ENCODE measurements around the gene LAMC2.

LAMC2 gene

DNA sequence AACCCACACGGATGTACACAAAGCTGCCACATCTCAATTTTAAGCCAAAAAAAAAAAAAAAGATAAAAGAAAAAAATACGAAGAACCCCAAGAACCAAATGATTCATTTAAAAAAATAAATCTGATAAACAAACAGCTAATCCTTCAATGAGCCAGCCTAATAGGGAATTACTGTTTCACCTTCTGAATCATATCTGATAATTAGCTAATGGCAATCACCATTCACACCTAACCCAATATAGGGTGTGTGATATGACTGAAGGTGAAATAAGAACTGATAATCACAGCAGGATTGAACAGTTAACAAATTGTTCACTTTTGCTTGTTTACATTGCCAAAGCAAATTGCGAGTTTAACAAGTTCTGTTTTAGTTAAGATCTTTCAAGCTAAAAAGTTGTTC, 61.4 kb downstream of the LAMC2 start:
- H3K36me3 ChIP-seq (ENCODE audit: insufficient read depth, low read length) = no peaks in the 10 kb centered on the region
- no peak overlapping the region for H3K4me3 ChIP-seq (ENCODE audit: low read length)
- no peak overlapping the region for H3K9ac ChIP-seq (ENCODE audit: low read depth, low read length)
- H3K4me1 ChIP-seq (ENCODE audit: control insufficient read depth, insufficient read depth, low read length) = peaks cover 10% of the 10 kb centered on the region
- no peaks in the 10 kb centered on the region for H3K27me3 ChIP-seq (ENCODE audit: control insufficient read depth, insufficient read depth, low read length)
- H3K4me2 ChIP-seq (ENCODE audit: low read length) = no peak overlapping the region
- no peaks in the 10 kb centered on the region for H3K9me3 ChIP-seq (replicated peaks; ENCODE audit: low read length)

DNA sequence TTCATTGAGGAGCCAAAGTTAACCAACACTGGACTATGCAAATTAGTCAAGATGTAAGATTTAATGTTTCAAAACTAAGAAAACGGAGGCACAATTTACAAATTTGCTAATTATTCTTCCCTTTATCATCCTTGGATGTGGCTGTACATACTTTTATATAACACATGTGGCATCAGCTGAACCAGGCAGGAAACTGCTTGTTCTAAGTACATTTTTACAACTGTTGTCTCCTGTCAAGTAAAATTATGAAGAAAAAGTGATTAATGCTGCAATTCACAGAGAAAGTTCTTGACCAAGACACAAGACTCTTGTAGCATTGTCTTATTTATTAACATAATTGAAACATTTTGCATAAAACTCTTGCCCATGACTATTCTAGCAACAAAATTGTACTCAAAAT, 61.9 kb downstream of the LAMC2 start:
- no peaks in the 10 kb centered on the region for H3K36me3 ChIP-seq (ENCODE audit: insufficient read depth, low read length)
- H3K9ac ChIP-seq (ENCODE audit: low read depth, low read length) = no peak overlapping the region
- H3K9me3 ChIP-seq (replicated peaks; ENCODE audit: low read length) = no peaks in the 10 kb centered on the region
- H3K4me1 ChIP-seq (ENCODE audit: control insufficient read depth, insufficient read depth, low read length) = peaks cover 10% of the 10 kb centered on the region
- no peaks in the 10 kb centered on the region for H3K27me3 ChIP-seq (ENCODE audit: control insufficient read depth, insufficient read depth, low read length)
- H3K4me2 ChIP-seq (ENCODE audit: low read length) = no peak overlapping the region
- no peak overlapping the region for H3K4me3 ChIP-seq (ENCODE audit: low read length)

DNA sequence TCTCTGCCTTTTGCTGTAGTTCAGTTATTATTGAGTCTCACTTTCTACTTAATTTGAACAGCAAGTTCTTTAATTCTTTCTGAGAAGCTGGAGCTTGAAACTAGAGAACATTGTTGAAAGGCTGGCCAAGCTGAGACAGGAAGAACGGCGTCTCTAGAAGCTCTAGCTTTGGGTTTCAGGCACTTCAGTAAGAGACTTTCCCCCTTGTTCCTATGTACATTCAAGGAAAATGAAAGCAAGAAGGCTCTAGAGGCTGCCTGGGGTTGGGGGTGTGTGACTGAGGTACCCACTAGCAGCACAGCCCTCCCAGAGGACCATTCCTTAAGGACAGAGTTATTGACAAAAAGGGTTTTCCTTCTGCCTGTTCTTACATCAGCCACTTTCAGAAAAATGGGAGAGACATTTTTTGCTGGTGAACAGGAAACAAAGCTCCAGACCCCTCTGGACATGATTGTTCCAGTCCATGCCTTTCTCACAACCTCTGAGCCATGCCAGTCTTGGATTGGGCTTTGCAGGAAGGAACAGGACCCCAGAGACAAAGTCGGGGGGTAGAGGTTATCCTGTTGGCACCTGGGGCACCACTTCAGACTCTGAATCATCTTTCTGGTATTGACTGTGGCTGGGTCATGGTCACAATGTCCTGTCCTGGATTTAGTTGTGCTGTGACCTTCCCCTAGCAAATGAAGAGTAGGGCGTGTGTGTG, 63.1 kb downstream of the LAMC2 start:
- Histone ChIP-seq H3K9ac (ENCODE audit: low read depth, low read length) (no peak overlapping the region), H3K27me3 (ENCODE audit: control insufficient read depth, insufficient read depth, low read length) (no peaks in the 10 kb centered on the region), H3K4me3 (ENCODE audit: low read length) (no peak overlapping the region), H3K4me1 (ENCODE audit: control insufficient read depth, insufficient read depth, low read length) (peaks cover 6% of the 10 kb centered on the region), H3K9me3 (replicated peaks; ENCODE audit: low read length) (no peaks in the 10 kb centered on the region), H3K36me3 (ENCODE audit: insufficient read depth, low read length) (no peaks in the 10 kb centered on the region), H3K4me2 (ENCODE audit: low read length) (no peak overlapping the region)

DNA sequence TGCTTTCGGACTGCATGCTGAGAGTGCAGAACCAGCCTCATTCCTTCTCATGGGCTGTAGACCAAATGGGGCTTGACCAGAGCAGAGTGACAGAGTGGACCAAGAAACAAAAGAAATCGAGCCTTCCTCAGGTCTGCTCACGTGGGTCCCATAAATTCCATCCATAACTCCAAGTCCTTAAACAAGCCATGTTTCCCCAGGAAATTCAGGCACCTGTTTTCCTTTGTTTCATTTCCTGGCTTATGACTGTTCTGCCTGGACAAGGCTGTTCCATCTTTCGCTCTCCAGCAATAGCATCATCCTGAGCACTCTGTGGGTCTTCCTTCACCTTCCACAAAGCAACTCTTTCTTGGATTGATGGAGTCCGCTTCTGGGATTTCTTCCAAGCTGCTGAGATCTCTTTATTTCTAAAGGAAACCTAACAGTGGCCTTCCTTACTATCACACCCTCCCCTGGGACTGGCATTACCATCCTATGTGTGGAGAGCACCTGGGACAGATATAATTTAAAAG, 63.9 kb downstream of the LAMC2 start:
- Histone ChIP-seq H3K4me1 (ENCODE audit: control insufficient read depth, insufficient read depth, low read length) (no peaks in the 10 kb centered on the region), H3K9ac (ENCODE audit: low read depth, low read length) (no peak overlapping the region), H3K27me3 (ENCODE audit: control insufficient read depth, insufficient read depth, low read length) (no peaks in the 10 kb centered on the region), H3K9me3 (replicated peaks; ENCODE audit: low read length) (peaks cover under 1% of the 10 kb centered on the region), H3K36me3 (ENCODE audit: insufficient read depth, low read length) (no peaks in the 10 kb centered on the region), H3K4me3 (ENCODE audit: low read length) (no peak overlapping the region), H3K4me2 (ENCODE audit: low read length) (no peak overlapping the region)

DNA sequence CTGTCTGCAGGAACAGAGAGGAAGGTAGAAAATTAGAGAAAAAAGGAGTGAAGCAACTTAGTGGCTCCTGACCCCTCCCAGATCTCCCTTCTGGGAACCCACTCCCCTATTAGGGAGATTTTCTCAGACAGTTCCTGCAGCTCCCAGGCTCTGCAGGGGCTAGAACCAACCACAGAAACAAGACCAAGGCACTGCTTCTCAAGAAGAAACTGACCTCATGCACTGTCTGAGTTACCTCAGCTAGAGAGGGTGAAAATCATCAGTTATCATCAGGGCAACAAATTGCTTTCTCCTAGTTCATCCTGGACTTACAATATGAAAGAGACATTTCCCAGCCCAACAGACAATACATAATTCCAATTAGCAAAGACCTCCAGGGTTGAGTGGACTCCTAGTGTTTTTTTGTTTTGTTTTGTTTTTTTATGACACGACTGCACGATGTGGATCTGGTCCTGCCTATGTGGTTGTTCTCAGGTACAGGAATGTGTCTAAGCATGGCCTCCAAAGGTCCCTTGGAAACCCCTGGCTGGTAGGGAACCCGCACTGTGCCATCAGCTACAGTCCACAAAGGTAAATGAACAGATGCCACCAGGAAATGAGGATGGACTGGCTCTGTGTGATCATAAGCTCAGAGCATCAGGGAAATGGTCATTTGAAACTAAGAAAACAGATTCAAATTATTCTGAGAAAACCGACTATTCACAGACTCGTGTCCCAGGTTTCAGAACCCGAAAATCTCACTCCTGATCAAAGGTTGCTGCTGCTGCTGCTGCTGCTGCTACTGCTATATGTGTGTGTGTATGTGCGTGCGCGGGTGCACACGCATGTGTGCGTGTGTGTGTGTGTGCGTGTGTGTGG, 65.3 kb downstream of the LAMC2 start:
- H3K4me3 ChIP-seq (ENCODE audit: low read length) = no peak overlapping the region
- no peaks in the 10 kb centered on the region for H3K27me3 ChIP-seq (ENCODE audit: control insufficient read depth, insufficient read depth, low read length)
- no peak overlapping the region for H3K9ac ChIP-seq (ENCODE audit: low read depth, low read length)
- H3K4me2 ChIP-seq (ENCODE audit: low read length) = no peak overlapping the region
- H3K36me3 ChIP-seq (ENCODE audit: insufficient read depth, low read length) = no peaks in the 10 kb centered on the region
- H3K4me1 ChIP-seq (ENCODE audit: control insufficient read depth, insufficient read depth, low read length) = no peaks in the 10 kb centered on the region
- peaks cover 4% of the 10 kb centered on the region for H3K9me3 ChIP-seq (replicated peaks; ENCODE audit: low read length)

DNA sequence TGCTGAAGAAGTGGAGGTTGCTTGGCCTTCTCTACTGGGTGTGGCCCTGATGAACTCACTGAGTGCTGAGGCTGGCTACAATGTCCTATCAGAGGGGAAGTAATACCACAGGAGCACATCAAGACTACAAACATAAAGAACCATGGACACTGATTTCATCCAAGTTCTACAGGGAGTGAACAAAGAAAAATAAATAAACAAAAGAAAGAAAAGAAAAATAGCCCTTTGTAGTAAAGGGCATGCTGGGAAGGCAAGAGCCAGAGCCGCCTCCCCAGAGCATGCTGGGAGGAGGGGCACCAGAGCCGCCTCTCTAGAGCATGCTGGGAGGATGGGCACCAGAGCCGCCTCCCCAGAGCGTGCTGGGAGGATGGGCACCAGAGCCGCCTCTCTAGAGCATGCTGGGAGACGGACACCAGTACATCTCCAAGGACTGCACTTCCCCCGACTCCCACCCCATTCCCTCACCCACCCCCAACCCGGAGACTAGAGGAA, 65.9 kb downstream of the LAMC2 start:
- H3K4me3 ChIP-seq (ENCODE audit: low read length) = no peak overlapping the region
- H3K4me2 ChIP-seq (ENCODE audit: low read length) = no peak overlapping the region
- H3K36me3 ChIP-seq (ENCODE audit: insufficient read depth, low read length) = no peaks in the 10 kb centered on the region
- H3K9ac ChIP-seq (ENCODE audit: low read depth, low read length) = no peak overlapping the region
- no peaks in the 10 kb centered on the region for H3K27me3 ChIP-seq (ENCODE audit: control insufficient read depth, insufficient read depth, low read length)
- no peaks in the 10 kb centered on the region for H3K4me1 ChIP-seq (ENCODE audit: control insufficient read depth, insufficient read depth, low read length)
- peaks cover 4% of the 10 kb centered on the region for H3K9me3 ChIP-seq (replicated peaks; ENCODE audit: low read length)

DNA sequence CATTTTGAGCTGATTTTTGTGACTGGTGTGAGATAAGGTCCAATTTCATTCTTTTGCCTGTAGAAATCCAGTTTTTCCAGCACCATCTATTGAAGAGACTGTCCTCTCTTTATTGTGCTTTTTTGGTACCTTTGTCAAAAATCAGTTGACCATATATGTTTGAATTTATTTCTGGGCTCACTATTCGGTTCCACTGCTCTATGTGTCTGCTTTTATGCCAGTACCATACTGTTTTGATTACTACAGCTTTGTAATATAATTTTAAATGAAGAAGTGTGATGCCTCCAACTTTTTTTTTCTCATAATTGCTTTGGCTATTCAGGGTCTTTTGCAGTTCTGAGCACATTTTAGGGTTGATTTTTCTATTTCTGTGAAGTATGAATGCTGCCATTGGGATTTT, 69.0 kb downstream of the LAMC2 start:
- peaks cover 3% of the 10 kb centered on the region for H3K27me3 ChIP-seq (ENCODE audit: control insufficient read depth, insufficient read depth, low read length)
- H3K9me3 ChIP-seq (replicated peaks; ENCODE audit: low read length) = peaks cover 4% of the 10 kb centered on the region
- H3K4me2 ChIP-seq (ENCODE audit: low read length) = no peak overlapping the region
- no peaks in the 10 kb centered on the region for H3K36me3 ChIP-seq (ENCODE audit: insufficient read depth, low read length)
- no peaks in the 10 kb centered on the region for H3K4me1 ChIP-seq (ENCODE audit: control insufficient read depth, insufficient read depth, low read length)
- H3K4me3 ChIP-seq (ENCODE audit: low read length) = no peak overlapping the region
- H3K9ac ChIP-seq (ENCODE audit: low read depth, low read length) = no peak overlapping the region

DNA sequence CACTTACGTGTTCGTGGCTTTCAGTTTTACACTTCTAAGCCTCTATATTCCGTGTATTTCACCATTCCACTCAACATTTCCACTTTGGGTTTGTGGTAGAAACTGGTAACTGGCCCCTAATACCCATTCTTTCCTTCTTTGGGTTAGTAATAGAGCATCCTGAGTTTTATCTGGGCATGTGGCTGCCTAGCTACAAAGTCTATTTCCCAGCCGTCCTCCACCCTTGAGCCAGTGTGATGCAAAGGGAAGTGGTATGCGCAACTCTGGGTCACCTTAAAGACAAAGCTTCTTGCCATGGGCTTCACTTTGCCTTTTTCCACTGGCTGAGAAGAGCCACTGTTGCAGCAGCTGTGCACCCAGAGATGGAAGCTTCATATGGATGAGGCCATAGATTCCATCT, 73.9 kb downstream of the LAMC2 start:
- H3K4me2 ChIP-seq (ENCODE audit: low read length) = no peak overlapping the region
- no peaks in the 10 kb centered on the region for H3K36me3 ChIP-seq (ENCODE audit: insufficient read depth, low read length)
- peaks cover 3% of the 10 kb centered on the region for H3K27me3 ChIP-seq (ENCODE audit: control insufficient read depth, insufficient read depth, low read length)
- no peaks in the 10 kb centered on the region for H3K4me1 ChIP-seq (ENCODE audit: control insufficient read depth, insufficient read depth, low read length)
- H3K4me3 ChIP-seq (ENCODE audit: low read length) = no peak overlapping the region
- no peak overlapping the region for H3K9ac ChIP-seq (ENCODE audit: low read depth, low read length)
- peaks cover 4% of the 10 kb centered on the region for H3K9me3 ChIP-seq (replicated peaks; ENCODE audit: low read length)

DNA sequence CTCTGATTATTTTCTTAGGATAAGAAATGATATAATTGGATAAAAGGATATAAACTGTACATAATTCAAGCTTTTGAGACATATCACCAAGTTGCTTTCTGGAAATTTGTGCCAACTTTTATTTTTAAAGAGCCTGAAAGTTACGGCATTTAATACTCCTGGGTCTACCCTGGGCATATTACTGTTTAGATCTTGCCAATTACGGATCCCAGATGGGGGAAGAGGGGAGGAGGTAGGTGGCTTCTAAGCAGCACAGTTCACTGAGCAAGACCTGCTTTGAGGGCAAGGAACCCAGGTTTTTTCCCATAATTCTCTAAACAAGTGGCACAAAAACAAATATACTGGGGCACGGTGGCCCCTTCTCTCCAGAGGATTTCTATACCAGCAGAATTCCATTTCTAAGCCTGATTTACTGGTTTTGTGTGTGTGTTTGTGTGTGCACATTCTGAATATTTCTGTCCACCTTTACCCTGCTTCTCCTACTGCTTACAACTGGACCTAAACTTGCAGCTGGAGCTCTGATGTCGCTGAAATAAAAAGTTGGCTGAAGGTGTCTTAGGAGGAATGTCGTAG, 76.7 kb downstream of the LAMC2 start:
- Histone ChIP-seq H3K4me3 (ENCODE audit: low read length) (no peak overlapping the region), H3K4me1 (ENCODE audit: control insufficient read depth, insufficient read depth, low read length) (peaks cover 5% of the 10 kb centered on the region), H3K36me3 (ENCODE audit: insufficient read depth, low read length) (no peaks in the 10 kb centered on the region), H3K9me3 (replicated peaks; ENCODE audit: low read length) (no peaks in the 10 kb centered on the region), H3K4me2 (ENCODE audit: low read length) (no peak overlapping the region), H3K9ac (ENCODE audit: low read depth, low read length) (no peak overlapping the region), H3K27me3 (ENCODE audit: control insufficient read depth, insufficient read depth, low read length) (peaks cover 3% of the 10 kb centered on the region)

DNA sequence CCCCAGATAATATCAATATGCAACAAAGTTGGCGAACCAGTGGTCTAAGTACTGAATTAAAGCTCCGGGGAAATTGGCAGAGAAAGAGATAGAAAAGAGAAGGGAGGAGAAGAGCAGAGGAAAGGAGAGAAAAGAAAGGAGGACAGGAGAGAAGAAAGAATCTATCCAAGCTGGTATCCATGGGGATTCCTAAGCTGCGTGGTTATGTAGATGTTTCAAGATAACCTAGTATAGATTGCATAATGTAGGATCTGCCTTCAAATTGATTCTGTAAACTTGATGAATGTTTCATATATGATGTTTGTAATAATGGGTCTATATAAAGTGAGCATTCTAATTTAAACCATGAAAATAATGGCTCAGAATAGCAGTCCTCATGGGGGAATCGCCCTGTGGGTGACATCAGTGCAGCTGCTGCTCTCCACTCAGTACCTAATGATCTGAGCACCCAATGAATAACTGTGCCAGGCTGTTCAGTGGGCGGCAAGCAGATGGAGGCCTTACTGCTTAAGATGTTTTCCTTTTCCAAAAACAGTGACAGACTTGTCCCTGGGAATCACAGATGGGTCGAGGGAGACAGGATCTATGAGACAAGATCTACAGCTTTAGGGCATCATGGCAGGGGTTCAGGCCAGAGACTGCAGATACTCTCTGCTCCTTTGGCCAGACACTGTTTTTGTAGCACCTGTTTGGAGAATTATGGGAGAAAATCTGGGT, 78.0 kb downstream of the LAMC2 start:
- Histone ChIP-seq H3K9me3 (replicated peaks; ENCODE audit: low read length) (no peaks in the 10 kb centered on the region), H3K36me3 (ENCODE audit: insufficient read depth, low read length) (no peaks in the 10 kb centered on the region), H3K27me3 (ENCODE audit: control insufficient read depth, insufficient read depth, low read length) (no peaks in the 10 kb centered on the region), H3K4me2 (ENCODE audit: low read length) (no peak overlapping the region), H3K9ac (ENCODE audit: low read depth, low read length) (no peak overlapping the region), H3K4me1 (ENCODE audit: control insufficient read depth, insufficient read depth, low read length) (peaks cover 17% of the 10 kb centered on the region), H3K4me3 (ENCODE audit: low read length) (no peak overlapping the region)
